ENCODE data around the gene OR8K5. TPM values are rescaled to one million over a fixed set of nuclear protein-coding genes. Genes with fewer than 3 reads are reported as not detected.

Gene OR8K5
- total RNA-seq, 4 donors from 2014 or later: not detected

DNA sequence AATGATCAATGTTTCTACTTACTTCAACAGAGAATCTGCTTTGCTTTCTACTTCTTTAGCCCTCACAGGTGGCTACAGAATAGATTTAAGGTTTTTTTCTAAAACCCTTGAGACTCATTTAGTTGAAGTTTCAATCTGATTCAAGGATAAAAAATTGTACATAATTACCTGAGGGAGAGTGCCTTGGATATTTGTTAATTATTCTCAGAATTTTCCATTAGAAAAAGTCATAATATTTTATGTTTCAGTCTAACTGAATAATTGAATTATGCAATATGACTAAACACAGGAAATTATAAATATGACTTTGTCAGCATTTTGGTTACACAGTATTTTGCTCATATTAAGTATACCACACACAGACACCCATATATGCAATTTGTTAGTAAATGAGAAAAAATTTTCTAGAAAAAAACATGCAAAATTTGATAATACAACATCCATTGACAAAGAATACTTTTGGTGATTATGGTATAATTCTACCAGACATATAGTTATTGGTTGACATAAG is 19.9 kb downstream of the OR8K5 start, which contains the start of gene OR8J3:
Gene OR8J3 (minus strand): TSS at position 51 of the 511 bp plus-strand sequence. CDS start 2,483 bp downstream, outside the sequence.
- Histone ChIP-seq H3K9me3 (no peaks in the 10 kb centered on the region), H3K36me3 (no peaks in the 10 kb centered on the region), H3K4me3 (no peak within 1 kb of the TSS), H3K27ac (no peak within 1 kb of the TSS), H3K27me3 (no peaks in the 10 kb centered on the region), H3K4me1 (no peaks in the 10 kb centered on the region)
- DNase-seq: no peak
- TF ChIP-seq, protein P1, sequence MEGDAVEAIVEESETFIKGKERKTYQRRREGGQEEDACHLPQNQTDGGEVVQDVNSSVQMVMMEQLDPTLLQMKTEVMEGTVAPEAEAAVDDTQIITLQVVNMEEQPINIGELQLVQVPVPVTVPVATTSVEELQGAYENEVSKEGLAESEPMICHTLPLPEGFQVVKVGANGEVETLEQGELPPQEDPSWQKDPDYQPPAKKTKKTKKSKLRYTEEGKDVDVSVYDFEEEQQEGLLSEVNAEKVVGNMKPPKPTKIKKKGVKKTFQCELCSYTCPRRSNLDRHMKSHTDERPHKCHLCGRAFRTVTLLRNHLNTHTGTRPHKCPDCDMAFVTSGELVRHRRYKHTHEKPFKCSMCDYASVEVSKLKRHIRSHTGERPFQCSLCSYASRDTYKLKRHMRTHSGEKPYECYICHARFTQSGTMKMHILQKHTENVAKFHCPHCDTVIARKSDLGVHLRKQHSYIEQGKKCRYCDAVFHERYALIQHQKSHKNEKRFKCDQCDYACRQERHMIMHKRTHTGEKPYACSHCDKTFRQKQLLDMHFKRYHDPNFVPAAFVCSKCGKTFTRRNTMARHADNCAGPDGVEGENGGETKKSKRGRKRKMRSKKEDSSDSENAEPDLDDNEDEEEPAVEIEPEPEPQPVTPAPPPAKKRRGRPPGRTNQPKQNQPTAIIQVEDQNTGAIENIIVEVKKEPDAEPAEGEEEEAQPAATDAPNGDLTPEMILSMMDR (IDR thresholded peaks at IDR 0.05): no peak
- TF ChIP-seq POLR2A (IDR thresholded peaks at IDR 0.05): no peak

DNA sequence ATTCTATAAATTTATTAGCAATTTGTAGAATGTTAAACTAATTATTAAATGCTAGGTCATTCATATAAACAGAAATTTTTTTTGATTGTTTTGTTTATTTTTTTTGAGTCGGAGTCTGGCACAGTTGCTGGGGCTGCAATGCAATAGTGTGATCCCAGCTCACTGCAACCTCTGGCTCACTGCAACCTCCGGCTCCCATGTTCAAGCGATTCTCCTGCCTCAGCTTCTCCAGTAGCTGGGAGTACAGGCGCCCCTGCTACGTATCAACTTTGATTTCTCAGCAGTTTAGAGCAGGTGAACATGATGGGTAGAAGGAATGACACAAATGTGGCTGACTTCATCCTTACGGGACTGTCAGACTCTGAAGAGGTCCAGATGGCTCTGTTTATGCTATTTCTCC is 38.0 kb downstream of the OR8K5 start, which contains the start of gene OR8H3:
Gene OR8H3 (plus strand): TSS at position 301 of the 400 bp plus-strand sequence. CDS start 0 bp downstream, at position 301.
- Histone ChIP-seq H3K4me1 (no peaks in the 10 kb centered on the region), H3K27ac (no peak within 1 kb of the TSS), H3K4me3 (no peak within 1 kb of the TSS), H3K9me3 (peaks cover 0 to 4% (median 0%) of the 10 kb centered on the region in 4 donors), H3K36me3 (no peaks in the 10 kb centered on the region), H3K27me3 (no peaks in the 10 kb centered on the region)
- TF ChIP-seq POLR2A (IDR thresholded peaks at IDR 0.05): no peak
- no peak for DNase-seq

Other genes starting within 250 kb of the OR8K5 start
- gene OR5W2, start 245.7 kb downstream of the OR8K5 start, total RNA-seq: not detected
- gene OR5I1, start 223.9 kb downstream of the OR8K5 start, total RNA-seq: not detected
- gene OR10AG1, start 190.4 kb downstream of the OR8K5 start, total RNA-seq: not detected
- not detected for gene OR5F1, start 165.7 kb downstream of the OR8K5 start, total RNA-seq
- not detected for gene OR5AS1, start 132.7 kb downstream of the OR8K5 start, total RNA-seq
- not detected for gene OR8I2, start 67.0 kb downstream of the OR8K5 start, total RNA-seq
- not detected for gene OR8H2, start 56.6 kb downstream of the OR8K5 start, total RNA-seq
- not detected for gene OR8H3, start 37.9 kb downstream of the OR8K5 start, total RNA-seq
- not detected for gene OR8J3, start 20.1 kb downstream of the OR8K5 start, total RNA-seq
- not detected for gene OR5J2, start 16.3 kb upstream of the OR8K5 start, total RNA-seq
- not detected for gene OR5T2, start 73.9 kb upstream of the OR8K5 start, total RNA-seq
- gene OR5T3, start 91.9 kb upstream of the OR8K5 start, total RNA-seq: not detected
- not detected for gene OR5T1, start 113.8 kb upstream of the OR8K5 start, total RNA-seq
- not detected for gene OR8H1, start 131.9 kb upstream of the OR8K5 start, total RNA-seq
- not detected for gene OR8K3, start 154.8 kb upstream of the OR8K5 start, total RNA-seq
- gene OR8K1, start 185.7 kb upstream of the OR8K5 start, total RNA-seq: not detected
- not detected for gene OR8J1, start 194.0 kb upstream of the OR8K5 start, total RNA-seq
- gene OR8U1, start 215.3 kb upstream of the OR8K5 start, total RNA-seq: not detected

Measured in Peyer's patch (tissue), 4 donors.